Neural cell (in vitro differentiated cells): ENCODE data around the gene GNAQ.

ENCODE experiments used
- POLR2AphosphoS5 ChIP-seq: IDR thresholded peaks from 2 replicates; pipeline ENCODE4 v1.6.1; 2012
- SMC3 ChIP-seq: fragments of 450-650 bp; conservative IDR thresholded peaks from 2 replicates; pipeline ENCODE4 v1.6.1; 2014; ENCODE audit warnings: antibody characterized with exemption, mild to moderate bottlenecking, moderate library complexity; ENCODE audit not compliant: poor library complexity
- TF ChIP-seq, protein P1 (sequence below): fragments of 450-650 bp; IDR thresholded peaks from 2 replicates; pipeline ENCODE4 v1.5.1; 2014; ENCODE audit warnings: antibody characterized with exemption, mild to moderate bottlenecking, moderate library complexity; ENCODE audit not compliant: poor library complexity, severe bottlenecking

DNA sequence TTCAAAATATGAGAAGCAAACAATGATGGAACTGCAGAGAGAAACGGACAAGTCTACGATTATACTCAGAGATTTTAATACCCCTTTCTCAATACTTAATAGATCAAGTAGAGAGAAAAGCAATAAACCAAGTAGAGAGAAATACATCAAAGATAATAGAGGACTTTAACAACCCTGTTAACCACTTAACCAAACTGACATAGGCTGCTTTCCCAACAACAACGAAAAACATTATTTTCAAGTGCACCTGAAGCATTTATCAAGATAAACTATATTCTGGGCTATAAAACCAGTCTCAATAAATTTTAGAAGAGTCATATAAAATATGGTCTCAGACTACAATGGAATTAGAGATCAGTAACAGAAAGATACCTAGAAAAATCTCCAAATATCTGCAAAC is 67.4 kb downstream of the GNAQ start:
- no peak for TF ChIP-seq POLR2AphosphoS5
- TF ChIP-seq, protein P1, sequence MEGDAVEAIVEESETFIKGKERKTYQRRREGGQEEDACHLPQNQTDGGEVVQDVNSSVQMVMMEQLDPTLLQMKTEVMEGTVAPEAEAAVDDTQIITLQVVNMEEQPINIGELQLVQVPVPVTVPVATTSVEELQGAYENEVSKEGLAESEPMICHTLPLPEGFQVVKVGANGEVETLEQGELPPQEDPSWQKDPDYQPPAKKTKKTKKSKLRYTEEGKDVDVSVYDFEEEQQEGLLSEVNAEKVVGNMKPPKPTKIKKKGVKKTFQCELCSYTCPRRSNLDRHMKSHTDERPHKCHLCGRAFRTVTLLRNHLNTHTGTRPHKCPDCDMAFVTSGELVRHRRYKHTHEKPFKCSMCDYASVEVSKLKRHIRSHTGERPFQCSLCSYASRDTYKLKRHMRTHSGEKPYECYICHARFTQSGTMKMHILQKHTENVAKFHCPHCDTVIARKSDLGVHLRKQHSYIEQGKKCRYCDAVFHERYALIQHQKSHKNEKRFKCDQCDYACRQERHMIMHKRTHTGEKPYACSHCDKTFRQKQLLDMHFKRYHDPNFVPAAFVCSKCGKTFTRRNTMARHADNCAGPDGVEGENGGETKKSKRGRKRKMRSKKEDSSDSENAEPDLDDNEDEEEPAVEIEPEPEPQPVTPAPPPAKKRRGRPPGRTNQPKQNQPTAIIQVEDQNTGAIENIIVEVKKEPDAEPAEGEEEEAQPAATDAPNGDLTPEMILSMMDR = no peak
- TF ChIP-seq SMC3 = no peak
